ENCODE measurements around the gene SESN2.

Gene SESN2

DNA sequence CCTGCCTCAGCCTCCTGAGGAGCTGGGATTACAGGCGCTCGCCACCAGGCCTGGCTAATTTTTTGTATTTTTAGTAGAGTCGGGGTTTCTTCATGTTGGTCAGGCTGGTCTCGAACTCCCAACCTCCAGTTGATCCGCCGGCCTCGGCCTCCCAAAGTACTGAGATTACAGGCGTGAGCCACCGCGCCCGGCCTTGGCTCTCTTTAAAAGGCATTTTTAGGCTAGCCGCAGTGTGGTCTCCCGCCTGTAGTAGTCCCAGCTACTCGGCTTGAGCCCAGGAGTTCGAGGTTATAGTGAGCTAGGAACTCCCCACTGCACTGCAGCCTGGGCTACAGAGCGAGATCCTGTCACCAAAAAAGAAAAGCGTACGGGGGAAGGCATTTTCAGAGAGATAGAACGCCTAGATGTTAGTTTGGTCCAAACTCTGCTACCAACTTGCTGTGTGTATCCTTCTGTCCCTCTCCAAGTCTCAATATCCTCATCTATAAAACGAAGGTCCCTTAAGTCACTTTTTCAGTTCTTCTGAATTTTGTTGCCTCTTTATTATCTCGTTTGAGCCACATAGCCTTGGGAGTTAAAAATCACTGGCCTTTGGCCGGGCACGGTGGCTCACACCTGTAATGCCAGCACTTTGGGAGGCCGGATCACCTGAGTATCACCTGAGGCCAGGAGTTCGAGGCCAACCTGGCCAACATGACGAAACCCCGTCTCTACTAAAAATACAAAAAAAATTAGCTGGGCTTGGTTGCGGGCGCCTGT is 70.3 kb downstream of the SESN2 start:
- DNase-seq (ENCODE audit: low spot score): peak; percentile 30
